ENCODE results near the gene IL7R. TPM values are rescaled to one million over a fixed set of nuclear protein-coding genes. Genes with fewer than 3 reads are reported as not detected.

The IL7R gene
- total and polyA plus RNA-seq, 7 experiments from 2014 or later: 341 to 1,298 (median 690) TPM

DNA sequence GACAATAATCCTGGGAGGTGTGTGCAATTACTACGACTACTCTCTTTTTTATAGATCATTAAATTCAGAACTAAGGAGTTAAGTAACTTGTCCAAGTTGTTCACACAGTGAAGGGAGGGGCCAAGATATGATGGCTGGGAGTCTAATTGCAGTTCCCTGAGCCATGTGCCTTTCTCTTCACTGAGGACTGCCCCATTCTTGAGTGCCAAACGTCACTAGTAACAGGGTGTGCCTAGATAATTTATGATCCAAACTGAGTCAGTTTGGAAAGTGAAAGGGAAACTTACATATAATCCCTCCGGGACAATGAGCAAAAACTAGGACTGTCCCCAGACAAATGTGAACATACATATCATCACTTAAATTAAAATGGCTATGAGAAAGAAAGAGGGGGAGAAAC, 20.2 kb downstream of the IL7R start:
- ChIA-PET CTCF (interaction anchor here (1.3 kb wide), 1 partner anchor 98 kb away, joined by 3 read pairs; no protein-coding TSS in a partner anchor), POLR2A (interaction anchor here (0.8 to 17.3 kb wide), 5 partner anchors 8 to 98 kb away, joined by 3 to 357 read pairs (median 48); partner anchors contain the start of gene IL7R)
- Mint-ChIP-seq H3K36me3 (peaks cover 44 to 86% (median 78%) of the 10 kb centered on the region in 5 donors), H3K4me3 (peak overlapping the region in 8 of 10 donors; percentile 5 to 73 (median 47)), H3K27ac (peak overlapping the region; percentile 24 to 87 (median 72)), H3K4me1 (peaks cover 51 to 99% (median 94%) of the 10 kb centered on the region in 7 donors), H3K27me3 (no peaks in the 10 kb centered on the region), H3K9me3 (peaks cover 0 to 6% (median 1%) of the 10 kb centered on the region in 11 donors)
- Histone ChIP-seq H3K27me3 (ENCODE audit: control insufficient read depth in 2 of 2, insufficient read depth in 2 of 2, low read length in 2 of 2) (no peaks in the 10 kb centered on the region), H3K4me1 (ENCODE audit: control insufficient read depth in 2 of 2, insufficient read depth in 2 of 2, low read length in 2 of 2) (peaks cover 25 to 62% of the 10 kb centered on the region in 2 donors), H3K4me3 (ENCODE audit: low read length) (no peak overlapping the region), H3K27ac (ENCODE audit: low read depth, low read length) (peak overlapping the region; percentile 27), H3K9me3 (ENCODE audit: control insufficient read depth in 2 of 3, low read length in 3 of 3) (no peaks in the 10 kb centered on the region), H3K36me3 (ENCODE audit: control insufficient read depth in 2 of 3, insufficient read depth in 3 of 3, low read length in 3 of 3) (peaks cover 48 to 58% (median 50%) of the 10 kb centered on the region in 3 experiments)
- DNase-seq (no peak), ATAC-seq (no peak)
- intact Hi-C loops (cut with micrococcal nuclease): no loop called here

DNA sequence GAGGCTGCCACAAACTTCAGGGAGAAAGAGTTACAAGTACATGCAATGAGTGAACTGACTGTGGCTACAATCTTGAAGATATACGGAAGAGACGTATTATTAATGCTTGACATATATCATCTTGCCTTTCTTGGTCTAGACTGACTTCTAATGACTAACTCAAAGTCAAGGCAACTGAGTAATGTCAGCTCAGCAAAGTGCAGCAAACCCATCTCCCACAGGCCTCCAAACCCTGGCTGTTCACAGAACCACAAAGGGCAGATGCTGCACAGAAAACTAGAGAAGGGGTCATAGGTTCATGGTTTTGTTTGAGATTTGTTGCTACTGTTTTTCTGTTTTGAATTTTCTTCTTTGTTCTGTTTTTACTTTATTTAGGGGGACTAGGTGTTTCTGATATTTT, 21.0 kb downstream of the IL7R start:
- DNase-seq: no peak
- CTCF ChIA-PET: no interaction called here
- no peak overlapping the region for H3K27ac ChIP-seq (ENCODE audit: low read depth, low read length)

DNA sequence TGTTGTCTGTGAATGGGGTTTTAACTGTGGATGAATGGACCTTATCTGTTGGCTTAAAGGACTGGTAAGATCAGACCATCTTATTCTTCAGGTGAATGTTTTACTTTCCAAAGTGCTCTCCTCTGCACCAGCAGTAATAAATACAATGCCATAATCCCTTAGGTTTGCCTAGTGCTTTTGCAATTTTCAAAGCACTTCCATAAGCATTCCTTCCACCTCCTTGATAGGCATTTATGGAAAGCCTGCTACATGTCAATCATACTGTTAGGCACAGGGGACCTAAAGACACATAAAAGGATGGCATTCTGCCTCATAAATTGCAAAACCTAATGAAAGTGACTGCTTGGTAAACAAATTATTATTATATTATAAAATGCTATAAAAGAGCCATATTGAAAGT, 21.4 kb downstream of the IL7R start:
- ATAC-seq (no peak), DNase-seq (no peak)
- Histone ChIP-seq H3K4me1 (ENCODE audit: control insufficient read depth in 2 of 2, insufficient read depth in 2 of 2, low read length in 2 of 2) (peaks cover 32 to 60% of the 10 kb centered on the region in 2 donors), H3K27me3 (ENCODE audit: control insufficient read depth in 2 of 2, insufficient read depth in 2 of 2, low read length in 2 of 2) (no peaks in the 10 kb centered on the region), H3K36me3 (ENCODE audit: control insufficient read depth in 2 of 3, insufficient read depth in 3 of 3, low read length in 3 of 3) (peaks cover 43 to 55% (median 47%) of the 10 kb centered on the region in 3 experiments), H3K27ac (ENCODE audit: low read depth, low read length) (no peak overlapping the region), H3K4me3 (ENCODE audit: low read length) (no peak overlapping the region), H3K9me3 (ENCODE audit: control insufficient read depth in 2 of 3, low read length in 3 of 3) (no peaks in the 10 kb centered on the region)
- peaks cover 0 to 6% (median 1%) of the 10 kb centered on the region in 11 donors for H3K9me3 Mint-ChIP-seq
- intact Hi-C loops (cut with micrococcal nuclease): no loop called here
- H3K27ac Mint-ChIP-seq: peak overlapping the region; percentile 24 to 87 (median 79)
- H3K4me3 Mint-ChIP-seq: peak overlapping the region in 9 of 10 donors; percentile 28 to 73 (median 45)
- no peaks in the 10 kb centered on the region for H3K27me3 Mint-ChIP-seq
- peaks cover 41 to 88% (median 67%) of the 10 kb centered on the region in 5 donors for H3K36me3 Mint-ChIP-seq
- H3K4me1 Mint-ChIP-seq: peaks cover 55 to 99% (median 96%) of the 10 kb centered on the region in 7 donors
- ChIA-PET CTCF (no interaction called here), POLR2A (interaction anchor here (0.7 to 7.4 kb wide), 7 partner anchors 8 to 411 kb away, joined by 4 to 167 read pairs (median 18); partner anchors contain the start of gene IL7R)

More for the DNA sequence above, 21.0 kb downstream of the IL7R start:
- Mint-ChIP-seq H3K27ac (peak overlapping the region; percentile 24 to 87 (median 78)), H3K4me3 (peak overlapping the region; percentile 28 to 73 (median 42)), H3K9me3 (peaks cover 0 to 6% (median 1%) of the 10 kb centered on the region in 11 donors), H3K4me1 (peaks cover 54 to 99% (median 96%) of the 10 kb centered on the region in 7 donors), H3K36me3 (peaks cover 43 to 87% (median 71%) of the 10 kb centered on the region in 5 donors), H3K27me3 (no peaks in the 10 kb centered on the region)
- peaks cover 29 to 62% of the 10 kb centered on the region in 2 donors for H3K4me1 ChIP-seq (ENCODE audit: control insufficient read depth in 2 of 2, insufficient read depth in 2 of 2, low read length in 2 of 2)
- no peak for ATAC-seq
- intact Hi-C loops (cut with micrococcal nuclease): no loop called here
- H3K9me3 ChIP-seq (ENCODE audit: control insufficient read depth in 2 of 3, low read length in 3 of 3): no peaks in the 10 kb centered on the region
- H3K4me3 ChIP-seq (ENCODE audit: low read length): no peak overlapping the region
- POLR2A ChIA-PET: interaction anchor here (1.0 kb wide), 1 partner anchor 15 kb away, joined by 10 read pairs; no protein-coding TSS in a partner anchor
- peaks cover 46 to 57% (median 49%) of the 10 kb centered on the region in 3 experiments for H3K36me3 ChIP-seq (ENCODE audit: control insufficient read depth in 2 of 3, insufficient read depth in 3 of 3, low read length in 3 of 3)
- no peaks in the 10 kb centered on the region for H3K27me3 ChIP-seq (ENCODE audit: control insufficient read depth in 2 of 2, insufficient read depth in 2 of 2, low read length in 2 of 2)

DNA sequence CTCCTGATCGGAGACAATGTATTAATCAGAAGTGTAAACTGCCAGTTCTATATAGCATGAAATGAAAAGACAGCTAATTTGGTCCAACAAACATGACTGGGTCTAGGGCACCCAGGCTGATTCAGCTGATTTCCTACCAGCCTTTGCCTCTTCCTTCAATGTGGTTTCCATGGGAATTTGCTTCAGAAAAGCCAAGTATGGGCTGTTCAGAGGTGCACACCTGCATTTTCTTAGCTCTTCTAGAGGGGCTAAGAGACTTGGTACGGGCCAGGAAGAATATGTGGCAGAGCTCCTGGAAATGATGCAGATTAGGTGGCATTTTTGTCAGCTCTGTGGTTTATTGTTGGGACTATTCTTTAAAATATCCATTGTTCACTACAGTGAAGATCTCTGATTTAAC, 22.4 kb downstream of the IL7R start:
- Histone ChIP-seq H3K4me3 (ENCODE audit: low read length) (no peak overlapping the region), H3K27ac (ENCODE audit: low read depth, low read length) (no peak overlapping the region), H3K36me3 (ENCODE audit: control insufficient read depth in 2 of 3, insufficient read depth in 3 of 3, low read length in 3 of 3) (peaks cover 33 to 44% (median 37%) of the 10 kb centered on the region in 3 experiments), H3K27me3 (ENCODE audit: control insufficient read depth in 2 of 2, insufficient read depth in 2 of 2, low read length in 2 of 2) (no peaks in the 10 kb centered on the region), H3K4me1 (ENCODE audit: control insufficient read depth in 2 of 2, insufficient read depth in 2 of 2, low read length in 2 of 2) (peaks cover 40 to 56% of the 10 kb centered on the region in 2 donors), H3K9me3 (ENCODE audit: control insufficient read depth in 2 of 3, low read length in 3 of 3) (no peaks in the 10 kb centered on the region)
- Mint-ChIP-seq H3K4me1 (peaks cover 60 to 99% (median 96%) of the 10 kb centered on the region in 7 donors), H3K9me3 (peaks cover 0 to 6% (median 2%) of the 10 kb centered on the region in 11 donors), H3K36me3 (peaks cover 34 to 86% (median 60%) of the 10 kb centered on the region in 5 donors), H3K4me3 (peak overlapping the region in 9 of 10 donors; percentile 2 to 73 (median 13)), H3K27ac (peak overlapping the region in 7 of 9 donors; percentile 60 to 91 (median 79)), H3K27me3 (no peaks in the 10 kb centered on the region)
- intact Hi-C loops (cut with micrococcal nuclease): loop anchor here in 1 of 2 donors (1.0 kb wide), 1 partner anchor 8 kb away; no protein-coding TSS in a partner anchor
- no peak for DNase-seq
- CTCF ChIA-PET: interaction anchor here (0.8 to 1.0 kb wide), 2 partner anchors 45 to 922 kb away, joined by 4 read pairs; no protein-coding TSS in a partner anchor
- POLR2A ChIA-PET: interaction anchor here (0.6 to 7.4 kb wide), 12 partner anchors 9 to 221 kb away, joined by 3 to 167 read pairs (median 6); partner anchors contain the start of gene IL7R
- no peak for ATAC-seq

DNA sequence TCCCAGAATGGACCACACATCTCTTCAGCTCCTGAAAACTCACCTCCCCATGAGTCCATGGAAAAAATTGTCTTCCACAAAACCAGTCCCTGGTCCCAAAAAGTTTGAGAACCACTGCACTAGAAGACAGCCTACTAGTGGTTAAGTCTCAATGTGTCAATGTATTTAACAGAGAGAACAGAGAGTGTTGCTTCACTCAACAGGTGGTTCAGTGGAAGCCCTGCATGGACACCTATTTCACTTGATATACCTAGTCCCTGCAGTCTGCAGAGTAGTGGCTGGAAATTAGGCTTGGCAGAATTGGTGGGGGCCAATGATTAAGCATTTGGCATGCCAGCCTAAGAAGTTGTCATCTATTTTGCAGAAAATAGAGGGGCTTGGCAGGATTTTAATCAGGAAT, 23.0 kb downstream of the IL7R start:
- intact Hi-C loops (cut with micrococcal nuclease): loop anchor here (1.0 to 10.0 kb wide), 3 partner anchors 8 to 365 kb away; partner anchors contain the start of gene NADK2 (in 1 of the 2)

DNA sequence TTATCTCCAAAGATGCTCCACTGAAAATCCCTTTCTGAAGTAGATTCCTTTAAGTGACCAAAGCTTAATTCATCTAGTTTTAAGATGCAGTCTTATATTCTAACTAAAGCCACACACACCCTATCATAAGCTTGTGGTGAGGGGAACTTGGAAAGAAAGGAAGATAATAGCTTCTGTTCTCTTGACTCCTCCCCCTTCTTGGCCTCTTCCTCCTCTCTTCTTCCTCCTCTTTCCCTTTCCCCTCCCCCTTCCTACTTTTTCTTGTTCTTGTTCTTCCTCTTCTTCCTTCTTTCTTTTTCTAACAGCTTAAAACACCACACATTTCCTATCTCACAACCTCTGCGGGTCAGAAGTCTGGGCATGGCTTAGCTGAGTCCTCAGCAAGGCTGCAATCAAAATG, 23.5 kb downstream of the IL7R start:
- H3K36me3 Mint-ChIP-seq: peaks cover 27 to 79% (median 50%) of the 10 kb centered on the region in 5 donors
- H3K4me3 Mint-ChIP-seq: peak overlapping the region in 4 of 10 donors; percentile 8 to 65 (median 35)
- Histone ChIP-seq H3K36me3 (ENCODE audit: control insufficient read depth in 2 of 3, insufficient read depth in 3 of 3, low read length in 3 of 3) (peaks cover 23 to 34% (median 27%) of the 10 kb centered on the region in 3 experiments), H3K4me1 (ENCODE audit: control insufficient read depth in 2 of 2, insufficient read depth in 2 of 2, low read length in 2 of 2) (peaks cover 44 to 49% of the 10 kb centered on the region in 2 donors), H3K27me3 (ENCODE audit: control insufficient read depth in 2 of 2, insufficient read depth in 2 of 2, low read length in 2 of 2) (no peaks in the 10 kb centered on the region), H3K4me3 (ENCODE audit: low read length) (no peak overlapping the region), H3K27ac (ENCODE audit: low read depth, low read length) (no peak overlapping the region), H3K9me3 (ENCODE audit: control insufficient read depth in 2 of 3, low read length in 3 of 3) (no peaks in the 10 kb centered on the region)
- no peak for ATAC-seq
- intact Hi-C loops (cut with micrococcal nuclease): loop anchor here (2.0 to 10.0 kb wide), 2 partner anchors 45 to 365 kb away; partner anchors contain the start of gene NADK2 (in 1 of the 2)
- H3K27me3 Mint-ChIP-seq: no peaks in the 10 kb centered on the region
- no peak for DNase-seq
- ChIA-PET CTCF (interaction anchor here (0.6 to 2.0 kb wide), 7 partner anchors 21 to 923 kb away, joined by 3 to 8 read pairs (median 3); no protein-coding TSS in a partner anchor), POLR2A (interaction anchor here (0.6 to 7.4 kb wide), 26 partner anchors 10 to 231 kb away, joined by 3 to 167 read pairs (median 4); partner anchors contain the start of gene IL7R)
- H3K4me1 Mint-ChIP-seq: peaks cover 62 to 97% (median 91%) of the 10 kb centered on the region in 7 donors
- H3K27ac Mint-ChIP-seq: peak overlapping the region in 8 of 9 donors; percentile 21 to 91 (median 76)
- peaks cover 0 to 6% (median 2%) of the 10 kb centered on the region in 11 donors for H3K9me3 Mint-ChIP-seq

More for the DNA sequence above, 23.0 kb downstream of the IL7R start:
- ChIA-PET POLR2A (interaction anchor here (0.6 to 7.4 kb wide), 18 partner anchors 9 to 228 kb away, joined by 3 to 167 read pairs (median 4); partner anchors contain the start of gene IL7R), CTCF (interaction anchor here (0.8 to 2.0 kb wide), 6 partner anchors 45 to 922 kb away, joined by 3 to 8 read pairs (median 4); no protein-coding TSS in a partner anchor)
- no peaks in the 10 kb centered on the region for H3K27me3 Mint-ChIP-seq
- H3K27me3 ChIP-seq (ENCODE audit: control insufficient read depth in 2 of 2, insufficient read depth in 2 of 2, low read length in 2 of 2): no peaks in the 10 kb centered on the region
- no peak overlapping the region for H3K4me3 ChIP-seq (ENCODE audit: low read length)
- no peak for ATAC-seq
- H3K9me3 ChIP-seq (ENCODE audit: control insufficient read depth in 2 of 3, low read length in 3 of 3): no peaks in the 10 kb centered on the region
- no peak for DNase-seq
- H3K36me3 Mint-ChIP-seq: peaks cover 29 to 84% (median 55%) of the 10 kb centered on the region in 5 donors
- H3K27ac Mint-ChIP-seq: peak overlapping the region in 6 of 9 donors; percentile 40 to 91 (median 75)
- H3K36me3 ChIP-seq (ENCODE audit: control insufficient read depth in 2 of 3, insufficient read depth in 3 of 3, low read length in 3 of 3): peaks cover 28 to 39% (median 32%) of the 10 kb centered on the region in 3 experiments
- H3K4me1 ChIP-seq (ENCODE audit: control insufficient read depth in 2 of 2, insufficient read depth in 2 of 2, low read length in 2 of 2): peaks cover 44 to 54% of the 10 kb centered on the region in 2 donors
- H3K4me1 Mint-ChIP-seq: peaks cover 63 to 99% (median 96%) of the 10 kb centered on the region in 7 donors
- no peak overlapping the region for H3K27ac ChIP-seq (ENCODE audit: low read depth, low read length)
- peak overlapping the region in 6 of 10 donors; percentile 2 to 73 (median 31) for H3K4me3 Mint-ChIP-seq
- H3K9me3 Mint-ChIP-seq: peaks cover 0 to 6% (median 2%) of the 10 kb centered on the region in 11 donors

All from naive thymus-derived CD4-positive, alpha-beta T cell (primary cell).